Heart right ventricle (tissue), 16 donors: ENCODE results near the gene ASB6. TPM values are rescaled to one million over a fixed set of nuclear protein-coding genes. Genes with fewer than 3 reads are reported as not detected.
"Not testable (repeated sequence)": the region's sequence is repeated elsewhere in the genome, so short reads cannot be mapped to it uniquely, and the experiment has no call there.

ENCODE experiments used
- ATAC-seq, 8 donors: fragments of 200-7000 bp; cut with Tn5 transposase; one replicate each; pipeline ENCODE4 v1.9.1; 2020; ENCODE audit warnings: mild to moderate bottlenecking in 8 of 8, moderate library complexity in 8 of 8, moderate number of reproducible peaks in 1 of 8
- DNase-seq, 2 donors: peaks; one replicate each; pipeline ENCODE4 v3.0.0-alpha.2; 2020
- H3K27ac ChIP-seq, 10 donors: fragments of 200-600 bp; sonication (generic) in 2 of 10; one replicate each; pipeline versions ENCODE4 v1.5.0 to v1.8.0; 2020 to 2022; ENCODE audit warnings: mild to moderate bottlenecking in 3 of 10
- H3K27me3 ChIP-seq, 7 donors: fragments of 200-600 bp; one replicate each; pipeline ENCODE4 v1.8.0; 2021 to 2022; ENCODE audit warnings: mild to moderate bottlenecking in 2 of 7
- H3K36me3 ChIP-seq, 9 donors: fragments of 200-600 bp; sonication (generic) in 1 of 9; one replicate each; pipeline versions ENCODE4 v1.5.0 to v1.8.0; 2020 to 2022; ENCODE audit warnings: mild to moderate bottlenecking in 2 of 9
- H3K4me1 ChIP-seq, 9 donors: fragments of 200-600 bp; sonication (generic) in 1 of 9; one replicate each; pipeline versions ENCODE4 v1.5.0 to v1.8.0; 2020 to 2022; ENCODE audit warnings: mild to moderate bottlenecking in 4 of 9
- H3K4me3 ChIP-seq, 10 donors: fragments of 200-600 bp; sonication (generic) in 2 of 10; one replicate each; pipeline versions ENCODE4 v1.5.0 to v1.8.0; 2020 to 2022; ENCODE audit warnings: mild to moderate bottlenecking in 7 of 10, moderate library complexity in 2 of 10
- H3K9me3 ChIP-seq, 11 donors: fragments of 200-600 bp in 10 of 11; sonication (generic) in 2 of 11; one replicate each; pipeline versions ENCODE4 v1.5.0 to v1.8.0; 2013 to 2022; ENCODE audit warnings: mild to moderate bottlenecking in 2 of 11, control low read depth in 1 of 11, moderate library complexity in 1 of 11
- WGBS, 2 donors: extraction: QIAGEN DNeasy Blood & Tissue Kit; methylation state at CpG; one replicate each; pipeline ENCODE4 v1.1.7; 2013; ENCODE audit warnings: inconsistent platforms in 1 of 2; 5-methylcytosine and 5-hydroxymethylcytosine counted together
- intact Hi-C, 10 donors: fragments of 100-400 bp; cut with DNase I; formaldehyde crosslinking; loops; one replicate each; pipeline versions ENCODE4 v1.11.1 to v1.14.2; 2022
- polyA plus RNA-seq, 2 donors: library from polyadenylated mRNA; stranded (reverse); fragments of 200-250 nt; gene quantifications; one replicate each; pipeline ENCODE4 v1.2.3, GENCODE V29; 2013
- total RNA-seq, 10 donors: library from RNA; stranded (reverse); fragmentation: NEBNext Ultra II Directional in 3 of 10; extraction: Animal tissue kit (Norgen Biotek cat#: 25700) in 3 of 10; gene quantifications; one replicate each; pipeline versions ENCODE4 v1.2.1 to v1.2.4, GENCODE V29; 2021 to 2023
- TF ChIP-seq, protein P1 (sequence below), 9 donors: fragments of 200-600 bp; sonication (generic) in 2 of 9; IDR thresholded peaks; one replicate each; pipeline versions ENCODE4 v1.5.0 to v1.8.0; 2021 to 2022; ENCODE audit warnings: antibody characterized with exemption in 9 of 9, mild to moderate bottlenecking in 5 of 9, moderate library complexity in 1 of 9
- donor health status: Arrhythmogenic right ventricular cardiomyopathy.
- donor health status: ischemic (EF 13 %, LVEDD 7.1; RV severe dilation, severe dysfunction).
- donor health status: healthy with polysubstance abuse.
- donor health status: DM: no; HTN: yes; CAD: no.
- donor health status: DM: no; HTN: no; CAD: no.
- donor health status: ischemic (EF 25% LVEDD 6.9; RV normal size, moderate dysfunction).
- donor health status: ischemic (EF 25% LVEDD 5.7; RV mildly dilated, moderate dysfunction).
- donor health status: healthy.
- donor health status: DM: yes; HTN: yes; CAD: no.
- donor health status: Ischemic cardiomyopathy.
- donor health status: ischemic (EF 35%, LVEDD 5.7; RV mildly dilated, moderate dysfunction).
- donor health status: nonischemic (EF 11% LVEDD 7.7; RV severe dilation, severe dysfunction).
- donor health status: DM: yes; HTN: yes; CAD: no.
- donor health status: PGD.
- donor health status: ischemic (EF 29% LVEDD 5.4; RV normal size, mild dysfunction).
- donor health status: nonischemic (EF 23%, LVEDD 6.1; RV moderate dilation, normal function).

The ASB6 gene
- total and polyA plus RNA-seq, 12 donors, result 6.2 to 11.8 (median 9.4) TPM

- TF ChIP-seq, protein P1, sequence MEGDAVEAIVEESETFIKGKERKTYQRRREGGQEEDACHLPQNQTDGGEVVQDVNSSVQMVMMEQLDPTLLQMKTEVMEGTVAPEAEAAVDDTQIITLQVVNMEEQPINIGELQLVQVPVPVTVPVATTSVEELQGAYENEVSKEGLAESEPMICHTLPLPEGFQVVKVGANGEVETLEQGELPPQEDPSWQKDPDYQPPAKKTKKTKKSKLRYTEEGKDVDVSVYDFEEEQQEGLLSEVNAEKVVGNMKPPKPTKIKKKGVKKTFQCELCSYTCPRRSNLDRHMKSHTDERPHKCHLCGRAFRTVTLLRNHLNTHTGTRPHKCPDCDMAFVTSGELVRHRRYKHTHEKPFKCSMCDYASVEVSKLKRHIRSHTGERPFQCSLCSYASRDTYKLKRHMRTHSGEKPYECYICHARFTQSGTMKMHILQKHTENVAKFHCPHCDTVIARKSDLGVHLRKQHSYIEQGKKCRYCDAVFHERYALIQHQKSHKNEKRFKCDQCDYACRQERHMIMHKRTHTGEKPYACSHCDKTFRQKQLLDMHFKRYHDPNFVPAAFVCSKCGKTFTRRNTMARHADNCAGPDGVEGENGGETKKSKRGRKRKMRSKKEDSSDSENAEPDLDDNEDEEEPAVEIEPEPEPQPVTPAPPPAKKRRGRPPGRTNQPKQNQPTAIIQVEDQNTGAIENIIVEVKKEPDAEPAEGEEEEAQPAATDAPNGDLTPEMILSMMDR (IDR thresholded peaks at IDR 0.05), result no peak
- Histone ChIP-seq H3K9me3 (no peaks in the 10 kb centered on the region), H3K27ac (peak overlapping the region; percentile 41 to 92 (median 84)), H3K4me1 (peaks cover 10 to 35% (median 20%) of the 10 kb centered on the region in 9 donors), H3K36me3 (no peaks in the 10 kb centered on the region), H3K27me3 (peaks cover 0 to 24% (median 9%) of the 10 kb centered on the region in 7 donors), H3K4me3 (peak overlapping the region in 1 of 10 donors; percentile 53)
- DNase-seq (no peak), ATAC-seq (peak in 1 of 8 donors; percentile 23)
- 73 to 79% methylated on average over 6 of the region's 6 CpGs for WGBS, 2 donors
- intact Hi-C loops, result loop anchor here in 1 of 10 donors (10.0 kb wide), 1 partner anchor 91 kb away; no protein-coding TSS in a partner anchor
Measured at GRCh38 chr9:129595903-129596540, 45.9 kb downstream of the ASB6 start.

GRCh38 chr9:129595311-129595741 is 46.6 kb downstream of the ASB6 start:
- H3K36me3 ChIP-seq, result no peaks in the 10 kb centered on the region
- 71 to 76% methylated on average over 5 of the region's 5 CpGs for WGBS, 2 donors

DNA sequence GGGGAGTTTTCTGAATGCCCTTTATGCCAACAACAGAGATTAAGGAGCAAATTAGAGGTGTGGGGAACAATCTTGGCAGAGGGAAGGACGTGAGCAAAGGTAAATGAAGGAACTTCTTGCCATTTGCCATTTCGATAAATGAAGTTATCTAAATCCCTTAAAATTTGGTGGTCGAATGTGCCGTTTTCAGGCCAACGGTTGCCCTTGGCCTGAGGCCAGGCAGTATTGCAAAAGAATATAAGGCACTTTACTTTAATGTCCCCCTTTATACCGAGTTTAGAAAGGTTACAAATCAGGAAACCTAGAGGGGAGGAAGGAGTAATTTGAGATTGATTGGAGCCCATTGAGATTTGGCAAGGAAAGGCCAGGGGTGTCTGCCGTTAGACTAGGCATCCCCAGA is 47.3 kb downstream of the ASB6 start:
- H3K4me1 ChIP-seq, result peaks cover 10 to 35% (median 20%) of the 10 kb centered on the region in 9 donors
- no peaks in the 10 kb centered on the region for H3K36me3 ChIP-seq
- intact Hi-C loops, result loop anchor here in 1 of 10 donors (10.0 kb wide), 1 partner anchor 90 kb away; no protein-coding TSS in a partner anchor
- peaks cover 0 to 24% (median 9%) of the 10 kb centered on the region in 7 donors for H3K27me3 ChIP-seq
- no peak overlapping the region for H3K4me3 ChIP-seq
- H3K27ac ChIP-seq, result peak overlapping the region in 1 of 10 donors; percentile 31
- 66 to 77% methylated on average over 7 of the region's 7 CpGs for WGBS, 2 donors
- H3K9me3 ChIP-seq, result no peaks in the 10 kb centered on the region
- ATAC-seq, result no peak
- no peak for DNase-seq
- TF ChIP-seq, protein P1 (IDR thresholded peaks at IDR 0.05), result no peak

More at GRCh38 chr9:129595311-129595741, 46.6 kb downstream of the ASB6 start:
- Histone ChIP-seq H3K27ac (peak overlapping the region in 2 of 10 donors; percentile 31 to 87), H3K9me3 (no peaks in the 10 kb centered on the region), H3K4me1 (peaks cover 10 to 35% (median 20%) of the 10 kb centered on the region in 9 donors), H3K27me3 (peaks cover 0 to 24% (median 9%) of the 10 kb centered on the region in 7 donors), H3K4me3 (no peak overlapping the region)
- DNase-seq (no peak), ATAC-seq (no peak)
- intact Hi-C loops, result loop anchor here in 1 of 10 donors (10.0 kb wide), 1 partner anchor 91 kb away; no protein-coding TSS in a partner anchor
- TF ChIP-seq, protein P1 (IDR thresholded peaks at IDR 0.05), result no peak

DNA sequence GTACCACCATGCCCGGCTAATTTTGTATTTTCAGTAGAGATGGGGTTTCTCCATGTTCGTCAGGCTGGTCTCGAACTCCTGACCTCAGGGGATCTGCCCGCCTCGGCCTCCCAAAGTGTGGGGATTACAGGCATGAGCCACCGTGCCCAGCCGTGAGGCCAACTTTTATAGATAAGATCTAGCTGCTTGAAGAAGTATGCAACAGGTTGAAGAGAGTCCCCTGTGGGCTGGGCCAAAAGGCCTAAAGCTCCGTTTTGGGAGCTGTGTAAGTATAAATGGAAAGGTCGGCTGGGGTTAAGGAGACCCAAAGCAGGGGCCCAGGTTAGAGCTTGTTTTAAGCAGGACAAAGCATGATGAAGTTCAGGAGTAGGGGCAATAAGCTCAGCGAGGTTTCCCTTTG is 49.2 kb downstream of the ASB6 start:
- H3K27me3 ChIP-seq, result peaks cover 0 to 15% (median 6%) of the 10 kb centered on the region in 7 donors
- WGBS, 2 donors, result 85 to 86% methylated on average over 10 of the region's 10 CpGs
- not testable (repeated sequence) for DNase-seq, H3K9me3 ChIP-seq, H3K36me3 ChIP-seq, ATAC-seq, H3K4me3 ChIP-seq, H3K27ac ChIP-seq
- intact Hi-C loops, result loop anchor here in 1 of 10 donors (10.0 kb wide), 1 partner anchor 88 kb away; no protein-coding TSS in a partner anchor
- peaks cover 8 to 29% (median 15%) of the 10 kb centered on the region in 9 donors for H3K4me1 ChIP-seq
